PC-9 (cell line): ENCODE results near the gene TMEM272.

ENCODE experiments used
- CTCF ChIP-seq: fragments of 200-600 bp; sonication (generic); conservative IDR thresholded peaks from 2 replicates; pipeline ENCODE4 v1.6.1; 2017; ENCODE audit warnings: mixed run types, antibody characterized with exemption, mild to moderate bottlenecking, moderate library complexity
- EZH2 ChIP-seq: fragments of 200-600 bp; sonication (generic); IDR thresholded peaks from 2 replicates; pipeline ENCODE4 v1.8.0; 2017; ENCODE audit warnings: antibody characterized with exemption, low read depth

GRCh38 chr13:51807041-51807440 is 37.9 kb downstream of the TMEM272 start:
- TF ChIP-seq CTCF (no peak), EZH2 (no peak)
